ENCODE measurements around the gene CHML. TPM values are rescaled to one million over a fixed set of nuclear protein-coding genes. Genes with fewer than 3 reads are reported as not detected.

The CHML gene
- total and polyA plus RNA-seq, 2 experiments from 2014 or later: 19.9 to 66.8 TPM

- no peak for TF ChIP-seq ZNF462 (CRISPR knock-in tag; IDR thresholded peaks at IDR 0.05)
- no peak for TF ChIP-seq CREB1 (CRISPR knock-in tag; IDR thresholded peaks at IDR 0.05; ENCODE audit: low read depth)
- no peak for TF ChIP-seq STAT1 (IDR thresholded peaks at IDR 0.05; ENCODE audit: unreplicated experiment)
- no peak for TF ChIP-seq EZH2phosphoT487 (IDR thresholded peaks at IDR 0.05; ENCODE audit: unreplicated experiment)
- no peak for TF ChIP-seq POLR2AphosphoS5 (IDR thresholded peaks at IDR 0.05; ENCODE audit: low read depth)
These were observed 18.1 kb upstream of the CHML start (continued) for GRCh38 chr1:241658081-241658793.

DNA sequence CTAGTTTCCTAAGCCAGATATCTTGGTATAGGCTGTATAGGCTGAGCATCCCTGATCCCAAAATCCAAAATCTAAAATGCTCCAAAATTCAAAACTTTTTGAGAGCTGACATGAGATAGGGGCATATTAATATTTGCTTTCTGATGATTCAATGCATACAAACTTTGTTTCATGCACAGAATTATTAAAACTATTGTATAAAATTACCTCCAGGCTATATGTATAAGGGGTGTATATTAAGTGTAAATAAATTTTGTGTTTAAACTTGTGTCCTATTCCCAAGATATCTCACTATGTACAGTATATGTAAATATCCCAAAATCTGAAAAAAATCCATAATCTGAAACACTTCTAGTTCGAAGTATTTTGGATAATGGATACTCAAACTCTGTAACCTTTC lies 14.5 kb upstream of the CHML start:
- no peaks in the 10 kb centered on the region for H3K27me3 ChIP-seq (ENCODE audit: insufficient read depth)
- no peaks in the 10 kb centered on the region for H3K27me3 Mint-ChIP-seq (ENCODE audit: insufficient read depth, low read depth, poor library complexity)
- ATAC-seq (no peak), DNase-seq (ENCODE audit: low spot score) (no peak)
- H3K4me1 Mint-ChIP-seq: peaks cover 8% of the 10 kb centered on the region; the same call in 2 of the 3 replicates
- H3K4me2 ChIP-seq: no peak overlapping the region
- H3K27ac Mint-ChIP-seq: no peak overlapping the region
- no peaks in the 10 kb centered on the region for H3K36me3 ChIP-seq (ENCODE audit: insufficient read depth)
- no peaks in the 10 kb centered on the region for H3K9me2 ChIP-seq (ENCODE audit: insufficient read depth)
- H3K4me1 ChIP-seq (ENCODE audit: insufficient read depth): no peaks in the 10 kb centered on the region
- H3K4me3 Mint-ChIP-seq: no peak overlapping the region
- no peaks in the 10 kb centered on the region for H4K20me1 ChIP-seq (replicated peaks; ENCODE audit: insufficient read depth)
- H3K4me3 ChIP-seq: no peak overlapping the region
- H3F3A ChIP-seq (replicated peaks; ENCODE audit: low read depth): no peaks in the 10 kb centered on the region
- no peaks in the 10 kb centered on the region for H3K9me3 Mint-ChIP-seq
- H2AFZ ChIP-seq: no peak overlapping the region
- no peaks in the 10 kb centered on the region for H3K36me3 Mint-ChIP-seq (ENCODE audit: low read depth)
- H3K79me2 ChIP-seq (replicated peaks; ENCODE audit: insufficient read depth): no peaks in the 10 kb centered on the region
- no peak overlapping the region for H3K27ac ChIP-seq (ENCODE audit: low read depth)
- TF ChIP-seq EZH2phosphoT487 (IDR thresholded peaks at IDR 0.05; ENCODE audit: unreplicated experiment) (no peak), NANOG (IDR thresholded peaks at IDR 0.05; ENCODE audit: borderline replicate concordance) (no peak), REST (IDR thresholded peaks at IDR 0.05; ENCODE audit: unreplicated experiment) (no peak), STAT1 (IDR thresholded peaks at IDR 0.05; ENCODE audit: unreplicated experiment) (no peak), ZNF114 (CRISPR knock-in tag; IDR thresholded peaks at IDR 0.05) (no peak), ZNF331 (CRISPR knock-in tag; IDR thresholded peaks at IDR 0.05; ENCODE audit: low read depth) (no peak), EZH2 (IDR thresholded peaks at IDR 0.05; ENCODE audit: low read depth, unreplicated experiment) (no peak)

Measured in GM23338 (cell line).